Mesothelial cell of epicardium (in vitro differentiated cells): Measurements from ENCODE around the gene TANGO6. TPM values are rescaled to one million over a fixed set of nuclear protein-coding genes. Genes with fewer than 3 reads are reported as not detected.

Experiments
- DNase-seq, 2 experiments: peaks; one replicate each; pipeline ENCODE4 v3.0.0; 2021; ENCODE audit warnings: low spot score in 2 of 2; ENCODE audit not compliant: unreplicated experiment in 2 of 2
- H3K27ac Mint-ChIP-seq: 2 replicates; pipeline ENCODE4 v1.8.0; 2021; ENCODE audit warnings: mixed read lengths
- H3K27me3 Mint-ChIP-seq: 2 replicates; pipeline ENCODE4 v1.8.0; 2021; ENCODE audit warnings: low read depth, mixed read lengths
- H3K36me3 Mint-ChIP-seq: 2 replicates; pipeline ENCODE4 v1.8.0; 2021; ENCODE audit warnings: mixed read lengths
- H3K4me1 Mint-ChIP-seq: 2 replicates; pipeline ENCODE4 v1.8.0; 2021; ENCODE audit warnings: mixed read lengths
- H3K4me3 Mint-ChIP-seq: 2 replicates; pipeline ENCODE4 v1.8.0; 2021; ENCODE audit warnings: mild to moderate bottlenecking, moderate library complexity, mixed read lengths
- H3K9me3 Mint-ChIP-seq: 2 replicates; pipeline ENCODE4 v1.8.0; 2021; ENCODE audit warnings: mixed read lengths
- CTCF ChIP-seq: fragments of 200-600 bp; sonication (generic); IDR thresholded peaks from one replicate; pipeline ENCODE4 v1.5.0; 2021; ENCODE audit warnings: antibody characterized with exemption; ENCODE audit not compliant: unreplicated experiment
- total RNA-seq: library from RNA; stranded (reverse); gene quantifications from 3 replicates; pipeline ENCODE4 v1.2.1, GENCODE V29; 2021

Gene TANGO6
- total RNA-seq, 1 donor from 2014 or later, result 12.8 TPM

- H3K36me3 Mint-ChIP-seq, result peaks cover 11% of the 10 kb centered on the region
- peak overlapping the region; percentile 88 for H3K4me3 Mint-ChIP-seq
- DNase-seq, result peak; percentile 82 to 87
- TF ChIP-seq CTCF, result no peak
- peak overlapping the region; percentile 92 for H3K27ac Mint-ChIP-seq
- peaks cover 47% of the 10 kb centered on the region for H3K4me1 Mint-ChIP-seq
- no peaks in the 10 kb centered on the region for H3K27me3 Mint-ChIP-seq
- H3K9me3 Mint-ChIP-seq, result no peaks in the 10 kb centered on the region
These were observed 288.6 kb downstream of the TANGO6 start for GRCh38 chr16:69131839-69132423.

- Mint-ChIP-seq H3K9me3 (no peaks in the 10 kb centered on the region), H3K36me3 (peaks cover 10% of the 10 kb centered on the region), H3K4me1 (peaks cover 44% of the 10 kb centered on the region), H3K27ac (peak within 1 kb of the TSS; percentile 97), H3K4me3 (peak within 1 kb of the TSS; percentile 88), H3K27me3 (no peaks in the 10 kb centered on the region)
- no peak for TF ChIP-seq CTCF
- peak; percentile 83 to 87 for DNase-seq
These were observed 289.3 kb downstream of the TANGO6 start, which contains the start of the genes CHTF8 and UTP4 for GRCh38 chr16:69132424-69133252. Gene CHTF8 (minus strand): TSS chr16:69132588. CDS start chr16:69121458, 11,130 bp downstream. Gene UTP4 (plus strand): TSS chr16:69132649. CDS start chr16:69133460, 811 bp downstream.

GRCh38 chr16:69133373-69133954 is 290.1 kb downstream of the TANGO6 start:
- Mint-ChIP-seq H3K4me1 (peaks cover 39% of the 10 kb centered on the region), H3K27ac (peak overlapping the region; percentile 97), H3K9me3 (no peaks in the 10 kb centered on the region), H3K4me3 (peak overlapping the region; percentile 88), H3K27me3 (no peaks in the 10 kb centered on the region), H3K36me3 (peaks cover 11% of the 10 kb centered on the region)
- DNase-seq, result no peak
- no peak for TF ChIP-seq CTCF

Other genes with a start within 250 kb of the TANGO6 start
- gene CDH3, start 198.2 kb upstream of the TANGO6 start, total RNA-seq, result 179 to 180 TPM (median 180 TPM) in 3 replicates
- 214 to 236 TPM (median 219 TPM) in 3 replicates for gene CDH1, start 106.2 kb upstream of the TANGO6 start, total RNA-seq